H1 (cell line): ENCODE results near the gene TLK2. TPM values are rescaled to one million over a fixed set of nuclear protein-coding genes. Genes with fewer than 3 reads are reported as not detected.
A peak's percentile ranks its signal among the peaks of the same experiment; 100 is the strongest.

Experiments used
- CTCF ChIA-PET: fragments of 300-600 bp; sonication (Branson Sonifier 250); formaldehyde crosslinking; loops from one replicate; lab custom pipeline; 2021; ENCODE audit not compliant: partially characterized antibody; lab: Charles Lee
- POLR2A ChIA-PET: fragments of 300-600 bp; sonication (Branson Sonifier 250); formaldehyde crosslinking; loops from one replicate; lab custom pipeline; 2021; ENCODE audit warnings: inconsistent platforms; ENCODE audit not compliant: partially characterized antibody; lab: Charles Lee
- DNase-seq, 2 experiments: peaks; one replicate each; pipeline versions ENCODE4 v3.0.0 to v3.0.0-alpha.2; 2010 to 2022; ENCODE audit warnings: low spot score in 2 of 2, low read depth in 1 of 2, mixed read lengths in 1 of 2
- FAIRE-seq: peaks from 2 replicates; lab custom pipeline; 2011; peaks lifted over from hg19 to GRCh38; lab: Jason Lieb, UNC
- H2AFZ ChIP-seq: 2 replicates; pipeline ENCODE4 v1.8.1; 2012; ENCODE audit warnings: low read length, inconsistent platforms
- H2AK5ac ChIP-seq: 2 replicates; pipeline ENCODE4 v1.6.1; 2013; ENCODE audit warnings: low read depth, low read length
- H2BK120ac ChIP-seq: replicated peaks from 2 replicates; pipeline ENCODE3; 2013; ENCODE audit warnings: low read depth, low read length, inconsistent platforms
- H2BK12ac ChIP-seq: 2 replicates; pipeline ENCODE4 v1.6.1; 2013; ENCODE audit warnings: low read depth, low read length
- H2BK15ac ChIP-seq: 2 replicates; pipeline ENCODE4 v1.6.1; 2013; ENCODE audit warnings: low read length
- H2BK20ac ChIP-seq: 2 replicates; pipeline ENCODE4 v1.6.1; 2013; ENCODE audit warnings: low read length
- H2BK5ac ChIP-seq: 2 replicates; pipeline ENCODE4 v1.6.1; 2013; ENCODE audit warnings: low read depth, low read length
- H3K14ac ChIP-seq: 2 replicates; pipeline ENCODE4 v1.6.1; 2013; ENCODE audit warnings: inconsistent platforms; ENCODE audit not compliant: insufficient read length
- H3K18ac ChIP-seq: 2 replicates; pipeline ENCODE4 v1.6.1; 2013; ENCODE audit warnings: low read length; ENCODE audit errors: extremely low read depth
- H3K23ac ChIP-seq: 2 replicates; pipeline ENCODE4 v1.6.1; 2013; ENCODE audit warnings: inconsistent platforms; ENCODE audit not compliant: insufficient read length
- H3K23me2 ChIP-seq: 2 replicates; pipeline ENCODE4 v1.6.1; 2013; ENCODE audit warnings: low read depth, low read length
- H3K27ac ChIP-seq: 2 replicates; pipeline ENCODE4 v1.6.1; 2011; ENCODE audit warnings: low read depth, low read length, inconsistent platforms
- H3K27me3 ChIP-seq, 4 experiments: replicated peaks in 1 of 4; 1 replicate in 1 of 4; 2 replicates in 3 of 4; pipeline versions ENCODE4 v1.6.1 to v1.8.1; 2011 to 2013; ENCODE audit warnings: low read length in 3 of 4, mild to moderate bottlenecking in 3 of 4, inconsistent platforms in 2 of 4, mixed read lengths in 2 of 4, moderate library complexity in 1 of 4; ENCODE audit not compliant: control insufficient read depth in 3 of 4, insufficient read depth in 3 of 4; ENCODE audit errors: extremely low read depth in 1 of 4
- H3K36me3 ChIP-seq, 4 experiments: 2 replicates each; pipeline versions ENCODE4 v1.6.1 to v1.8.1; 2011 to 2013; ENCODE audit warnings: mild to moderate bottlenecking in 4 of 4, low read length in 3 of 4, moderate library complexity in 2 of 4, control low read depth in 1 of 4, inconsistent platforms in 1 of 4; ENCODE audit not compliant: insufficient read depth in 4 of 4, control insufficient read depth in 2 of 4
- H3K4ac ChIP-seq: replicated peaks from 2 replicates; pipeline ENCODE3; 2013; ENCODE audit warnings: low read length, low read depth, mixed read lengths, inconsistent platforms; ENCODE audit not compliant: insufficient read length
- H3K4me1 ChIP-seq, 4 experiments: replicated peaks in 1 of 4; 1 replicate in 1 of 4; 2 replicates in 3 of 4; pipeline versions ENCODE4 v1.6.1 to v1.8.1; 2011 to 2013; ENCODE audit warnings: low read length in 3 of 4, inconsistent platforms in 2 of 4, mixed read lengths in 1 of 4; ENCODE audit not compliant: insufficient read depth in 4 of 4, control insufficient read depth in 3 of 4
- H3K4me2 ChIP-seq, 2 experiments: 2 replicates each; pipeline versions ENCODE4 v1.6.1 to v1.8.1; 2011 to 2013; ENCODE audit warnings: low read depth in 2 of 2, low read length in 2 of 2, control low read depth in 1 of 2, inconsistent platforms in 1 of 2, mild to moderate bottlenecking in 1 of 2; ENCODE audit not compliant: insufficient read depth in 1 of 2
- H3K4me3 ChIP-seq, 4 experiments: fragments of 200-600, 300-600 bp in 1 of 4; sonication (generic), shearing (Covaris generic), sonication (Bioruptor Twin) in 1 of 4; 2 replicates each; pipeline versions ENCODE4 v1.5.1 to v1.8.1; 2011 to 2016; ENCODE audit warnings: low read length in 4 of 4, low read depth in 3 of 4, control low read depth in 2 of 4, inconsistent platforms in 2 of 4, mild to moderate bottlenecking in 2 of 4, mixed read lengths in 1 of 4, moderate library complexity in 1 of 4; ENCODE audit not compliant: insufficient read depth in 2 of 4; ENCODE audit errors: extremely low read depth in 1 of 4
- H3K56ac ChIP-seq: replicated peaks from 2 replicates; pipeline ENCODE3; 2013; ENCODE audit warnings: low read depth, mild to moderate bottlenecking, mixed read lengths, low read length, inconsistent platforms; ENCODE audit not compliant: insufficient read length
- H3K79me1 ChIP-seq: 2 replicates; pipeline ENCODE4 v1.6.1; 2013; ENCODE audit warnings: low read depth, low read length, control low read depth
- H3K79me2 ChIP-seq, 2 experiments: 2 replicates each; pipeline versions ENCODE4 v1.6.1 to v1.8.1; 2012 to 2013; ENCODE audit warnings: low read length in 2 of 2, mild to moderate bottlenecking in 2 of 2, inconsistent platforms in 1 of 2; ENCODE audit not compliant: insufficient read depth in 2 of 2, control insufficient read depth in 1 of 2
- H3K9ac ChIP-seq, 4 experiments: replicated peaks in 1 of 4; 1 replicate in 1 of 4; 2 replicates in 3 of 4; pipeline versions ENCODE4 v1.6.1 to v1.8.1; 2011 to 2013; ENCODE audit warnings: low read depth in 3 of 4, low read length in 3 of 4, control low read depth in 2 of 4, mild to moderate bottlenecking in 2 of 4, moderate library complexity in 2 of 4, inconsistent platforms in 1 of 4; ENCODE audit errors: extremely low read depth in 1 of 4
- H3K9me3 ChIP-seq, 2 experiments: 2 replicates each; pipeline versions ENCODE4 v1.6.1 to v1.8.1; 2012 to 2013; ENCODE audit warnings: mild to moderate bottlenecking in 2 of 2, moderate library complexity in 2 of 2, control low read depth in 1 of 2, inconsistent platforms in 1 of 2, low read depth in 1 of 2, low read length in 1 of 2, mixed read lengths in 1 of 2; ENCODE audit not compliant: insufficient read depth in 2 of 2
- H4K20me1 ChIP-seq, 2 experiments: replicated peaks in 1 of 2; 2 replicates each; pipeline versions ENCODE3 to v1.8.1; 2011 to 2013; ENCODE audit warnings: inconsistent platforms in 2 of 2, low read length in 2 of 2, mild to moderate bottlenecking in 1 of 2; ENCODE audit not compliant: insufficient read depth in 2 of 2, control insufficient read depth in 1 of 2
- H4K5ac ChIP-seq: 2 replicates; pipeline ENCODE4 v1.6.1; 2013; ENCODE audit warnings: low read length, low read depth, mixed read lengths, inconsistent platforms; ENCODE audit not compliant: insufficient read length
- H4K8ac ChIP-seq: 2 replicates; pipeline ENCODE4 v1.8.0; 2013; ENCODE audit warnings: mild to moderate bottlenecking, moderate library complexity, low read length, inconsistent platforms; ENCODE audit not compliant: insufficient read depth; ENCODE audit errors: extremely low read depth
- H4K91ac ChIP-seq: replicated peaks from 2 replicates; pipeline ENCODE3; 2013; ENCODE audit warnings: low read length, mixed read lengths, inconsistent platforms; ENCODE audit not compliant: insufficient read length
- KDM1A ChIP-seq: fragments of 200-600, 300-600 bp; sonication (generic); IDR thresholded peaks from 2 replicates; pipeline ENCODE4 v1.7.1; 2016; ENCODE audit warnings: mild to moderate bottlenecking, low read length, borderline replicate concordance
- PHF8 ChIP-seq: fragments of 200-600 bp; sonication (generic); conservative IDR thresholded peaks from 2 replicates; pipeline ENCODE4 v1.7.1; 2012; ENCODE audit warnings: low read depth, mild to moderate bottlenecking, inconsistent platforms, low read length, moderate library complexity
- WGBS, 2 experiments: shearing (Covaris generic) in 1 of 2; methylation state at CpG; one replicate each; pipeline versions ENCODE4 v1.1.6 to v1.1.7; 2013 to 2015; ENCODE audit warnings: low lambda C conversion rate in 2 of 2, mixed read lengths in 2 of 2, inconsistent platforms in 1 of 2, low coverage in 1 of 2, missing lambda C conversion rate in 1 of 2; ENCODE audit not compliant: insufficient replicate concordance in 2 of 2, insufficient coverage in 1 of 2, insufficient read length in 1 of 2; ENCODE audit errors: extremely low coverage in 1 of 2, missing lambda C conversion rate in 1 of 2; 5-methylcytosine and 5-hydroxymethylcytosine counted together
- polyA plus RNA-seq, 7 experiments: library from polyadenylated mRNA; depleted of rRNA in 3 of 7; stranded (reverse) in 5 of 7; unstranded in 2 of 7; fragments of >200 nt in 5 of 7; fragments of 200-250 nt in 2 of 7; gene quantifications; 1 replicate in 5 of 7; 2 replicates in 1 of 7; 4 replicates in 1 of 7; pipeline versions ENCODE4 v1.2.1 to v1.2.3, GENCODE V29; 2011 to 2013; ENCODE audit warnings: missing spikeins in 2 of 7, mixed read lengths in 2 of 7
- total RNA-seq: library from RNA; stranded (reverse); fragmentation: NEBNext Ultra II Directional; extraction: Animal tissue kit (Norgen Biotek cat#: 25700); gene quantifications from 2 replicates; pipeline ENCODE4 v1.2.1, GENCODE V29; 2021

Gene TLK2
- total and polyA plus RNA-seq, 2 of the 8 experiments (the other 6 are each of a cell fraction or from before 2014, with no cell fraction given), result 43.1 to 59.9 TPM

DNA sequence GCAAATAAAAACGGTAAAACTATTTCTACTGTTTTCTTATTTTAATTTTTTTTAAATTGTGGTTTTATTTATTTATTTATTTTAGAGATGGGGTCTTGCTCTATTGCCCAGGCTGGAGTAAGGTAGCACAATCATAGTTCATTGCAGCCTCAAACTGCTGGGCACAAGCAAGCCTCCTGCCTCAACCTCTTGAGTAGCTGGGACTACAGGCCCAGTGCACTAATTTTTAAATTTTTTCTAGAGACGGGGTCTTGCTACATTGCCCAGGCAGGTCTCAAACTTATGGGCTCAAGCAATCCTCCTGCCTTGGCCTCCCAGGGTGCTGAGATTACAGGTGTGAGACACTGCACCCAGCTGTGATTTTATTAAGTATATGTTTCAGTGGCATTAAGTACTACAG lies 102.3 kb downstream of the TLK2 start:
- no peaks in the 10 kb centered on the region for H3K79me2 ChIP-seq
- H2BK20ac ChIP-seq, result no peak overlapping the region
- no peak overlapping the region for H3K4ac ChIP-seq
- DNase-seq, result no peak
- H4K91ac ChIP-seq, result no peak overlapping the region
- no peak overlapping the region for H2BK12ac ChIP-seq
- H2AFZ ChIP-seq, result no peak overlapping the region
- H3K27me3 ChIP-seq, result no peaks in the 10 kb centered on the region
- H3K79me1 ChIP-seq, result no peaks in the 10 kb centered on the region
- no peak overlapping the region for H3K27ac ChIP-seq
- CTCF ChIA-PET, result interaction anchor here (1.1 kb wide), 1 partner anchor 17 kb away, joined by 3 read pairs; no protein-coding TSS in a partner anchor
- 86% methylated on average over 2 of the region's 2 CpGs; no CpG with 5 or more reads in 1 of the 2 experiments for WGBS, 2 experiments
- TF ChIP-seq PHF8 (no peak), KDM1A (peak; percentile 60; the same call in 1 of the 2 replicates)
- TF ChIP-seq, all 59 proteins: peak for 1
- Histone ChIP-seq H2AK5ac (no peak overlapping the region), H3K18ac (no peak overlapping the region), H3K4me1 (no peaks in the 10 kb centered on the region), H4K5ac (no peak overlapping the region), H3K4me3 (no peak overlapping the region), H3K14ac (no peak overlapping the region), H4K8ac (no peak overlapping the region), H3K36me3 (peaks cover 0 to 42% (median 4%) of the 10 kb centered on the region in 4 experiments; a peak in 5 of 8 replicates), H3K4me2 (no peak overlapping the region), H3K9ac (no peak overlapping the region), H2BK120ac (no peak overlapping the region), H3K23me2 (no peaks in the 10 kb centered on the region; the same call in 1 of the 2 replicates), H2BK5ac (no peak overlapping the region), H2BK15ac (no peak overlapping the region), H3K23ac (no peak overlapping the region), H3K56ac (no peak overlapping the region), H4K20me1 (peaks cover 0 to 1% of the 10 kb centered on the region in 2 experiments), H3K9me3 (no peaks in the 10 kb centered on the region)
- POLR2A ChIA-PET, result interaction anchor here (0.8 to 1.5 kb wide), 2 partner anchors 9 to 37 kb away, joined by 3 read pairs; no protein-coding TSS in a partner anchor
- no peak for FAIRE-seq
